ENCODE results near the gene DSP.

The DSP gene

GRCh38 chr6:7538484-7538883 is 3.0 kb upstream of the DSP start:
- DNase-seq, result no peak

GRCh38 chr6:7540595-7540994 is 876 bp upstream of the DSP start:
- no peak for DNase-seq

GRCh38 chr6:7542065-7542873 is 798 bp downstream of the DSP start:
- DNase-seq, result no peak

- no peak for DNase-seq
Measured at GRCh38 chr6:7542874-7543624, 1.6 kb downstream of the DSP start.

GRCh38 chr6:7543789-7544424 is 2.4 kb downstream of the DSP start:
- no peak for DNase-seq

- no peak for DNase-seq
Measured at GRCh38 chr6:7544597-7544996, 3.1 kb downstream of the DSP start.

- DNase-seq, result no peak
Measured at GRCh38 chr6:7545316-7546019, 4.0 kb downstream of the DSP start.

- DNase-seq, result no peak
Measured at GRCh38 chr6:7546020-7546369, 4.5 kb downstream of the DSP start.

GRCh38 chr6:7546383-7546782 is 4.9 kb downstream of the DSP start:
- no peak for DNase-seq

GRCh38 chr6:7546896-7547295 is 5.4 kb downstream of the DSP start:
- DNase-seq, result no peak

- DNase-seq, result no peak
Measured at GRCh38 chr6:7547315-7547714, 5.8 kb downstream of the DSP start.

GRCh38 chr6:7550433-7550801 is 8.9 kb downstream of the DSP start:
- DNase-seq, result no peak

- no peak for DNase-seq
Measured at GRCh38 chr6:7554533-7555275, 13.2 kb downstream of the DSP start.

GRCh38 chr6:7555671-7556070 is 14.2 kb downstream of the DSP start:
- no peak for DNase-seq

- no peak for DNase-seq
Measured at GRCh38 chr6:7556394-7557106, 15.1 kb downstream of the DSP start.

GRCh38 chr6:7557652-7558051 is 16.2 kb downstream of the DSP start:
- DNase-seq, result no peak

- no peak for DNase-seq
Measured at GRCh38 chr6:7558781-7559180, 17.3 kb downstream of the DSP start.

GRCh38 chr6:7559196-7559595 is 17.7 kb downstream of the DSP start:
- no peak for DNase-seq

- DNase-seq, result no peak
Measured at GRCh38 chr6:7559651-7560385, 18.3 kb downstream of the DSP start.

- no peak for DNase-seq
Measured at GRCh38 chr6:7561153-7561964, 19.9 kb downstream of the DSP start.
